Upper lobe of right lung (tissue), 1 donor: ENCODE measurements around the gene MGLL. TPM values are rescaled to one million over a fixed set of nuclear protein-coding genes. Genes with fewer than 3 reads are reported as not detected.

Source experiments
- ATAC-seq: fragments of 200-7000 bp; cut with Tn5 transposase; one replicate; pipeline ENCODE4 v1.9.1; 2020; ENCODE audit warnings: mild to moderate bottlenecking, moderate library complexity
- DNase-seq: peaks from one replicate; pipeline ENCODE4 v3.0.0-alpha.2; 2020
- H3K27ac ChIP-seq: fragments of 200-600 bp; one replicate; pipeline ENCODE4 v1.8.0; 2022
- H3K27me3 ChIP-seq: fragments of 200-600 bp; one replicate; pipeline ENCODE4 v1.8.0; 2022; ENCODE audit warnings: mild to moderate bottlenecking
- H3K36me3 ChIP-seq: fragments of 200-600 bp; one replicate; pipeline ENCODE4 v1.8.0; 2022
- H3K4me1 ChIP-seq: fragments of 200-600 bp; one replicate; pipeline ENCODE4 v1.8.0; 2022
- H3K4me3 ChIP-seq: fragments of 200-600 bp; one replicate; pipeline ENCODE4 v1.8.0; 2022; ENCODE audit warnings: mild to moderate bottlenecking
- H3K9me3 ChIP-seq: fragments of 200-600 bp; one replicate; pipeline ENCODE4 v1.8.0; 2022
- CTCF ChIP-seq: fragments of 200-600 bp; IDR thresholded peaks from one replicate; pipeline ENCODE4 v1.8.0; 2022; ENCODE audit warnings: antibody characterized with exemption
- intact Hi-C: fragments of 100-400 bp; cut with DNase I; formaldehyde crosslinking; loops from one replicate; pipeline ENCODE4 v1.11.0; 2022
- total RNA-seq: library from RNA; stranded (reverse); fragmentation: NEBNext Ultra II Directional; extraction: Animal tissue kit (Norgen Biotek cat#: 25700); gene quantifications from one replicate; pipeline ENCODE4 v1.2.1, GENCODE V29; 2021
- donor health status: DM: no; HTN: yes; CAD: no; lungs with severe emphysema.

The MGLL gene
- total RNA-seq, 1 donor from 2014 or later, result 194 TPM

- DNase-seq (no peak), ATAC-seq (peak; percentile 73)
- Histone ChIP-seq H3K27me3 (no peaks in the 10 kb centered on the region), H3K36me3 (no peaks in the 10 kb centered on the region), H3K27ac (peak overlapping the region; percentile 42), H3K4me1 (no peaks in the 10 kb centered on the region), H3K4me3 (no peak overlapping the region), H3K9me3 (no peaks in the 10 kb centered on the region)
- intact Hi-C loops, result no loop called here
- no peak for TF ChIP-seq CTCF
Measured at GRCh38 chr3:127835993-127836882, 13.9 kb upstream of the MGLL start.

DNA sequence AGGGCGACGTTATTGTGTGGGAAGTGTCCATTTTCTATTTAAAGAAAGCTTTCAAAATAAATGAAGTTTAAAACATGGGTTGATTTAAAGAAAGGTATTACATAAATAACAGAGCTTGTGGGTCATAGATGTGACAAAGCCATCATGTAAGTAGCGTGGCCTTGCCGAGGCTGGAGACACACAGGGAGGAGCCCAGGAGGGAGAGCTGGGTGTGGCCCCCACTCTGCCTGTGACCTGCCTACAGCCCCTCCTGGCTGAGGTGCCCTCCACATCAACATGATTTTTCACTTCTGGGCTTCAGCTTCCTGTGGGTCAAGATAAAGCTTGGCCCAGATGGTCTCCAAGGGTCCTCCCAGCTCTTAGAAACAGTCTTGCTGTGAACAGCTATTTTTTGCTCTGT lies 12.5 kb upstream of the MGLL start:
- TF ChIP-seq CTCF, result no peak
- Histone ChIP-seq H3K4me1 (no peaks in the 10 kb centered on the region), H3K27ac (no peak overlapping the region), H3K4me3 (no peak overlapping the region), H3K36me3 (no peaks in the 10 kb centered on the region), H3K27me3 (no peaks in the 10 kb centered on the region), H3K9me3 (no peaks in the 10 kb centered on the region)
- ATAC-seq, result no peak
- DNase-seq, result no peak
- intact Hi-C loops, result no loop called here

DNA sequence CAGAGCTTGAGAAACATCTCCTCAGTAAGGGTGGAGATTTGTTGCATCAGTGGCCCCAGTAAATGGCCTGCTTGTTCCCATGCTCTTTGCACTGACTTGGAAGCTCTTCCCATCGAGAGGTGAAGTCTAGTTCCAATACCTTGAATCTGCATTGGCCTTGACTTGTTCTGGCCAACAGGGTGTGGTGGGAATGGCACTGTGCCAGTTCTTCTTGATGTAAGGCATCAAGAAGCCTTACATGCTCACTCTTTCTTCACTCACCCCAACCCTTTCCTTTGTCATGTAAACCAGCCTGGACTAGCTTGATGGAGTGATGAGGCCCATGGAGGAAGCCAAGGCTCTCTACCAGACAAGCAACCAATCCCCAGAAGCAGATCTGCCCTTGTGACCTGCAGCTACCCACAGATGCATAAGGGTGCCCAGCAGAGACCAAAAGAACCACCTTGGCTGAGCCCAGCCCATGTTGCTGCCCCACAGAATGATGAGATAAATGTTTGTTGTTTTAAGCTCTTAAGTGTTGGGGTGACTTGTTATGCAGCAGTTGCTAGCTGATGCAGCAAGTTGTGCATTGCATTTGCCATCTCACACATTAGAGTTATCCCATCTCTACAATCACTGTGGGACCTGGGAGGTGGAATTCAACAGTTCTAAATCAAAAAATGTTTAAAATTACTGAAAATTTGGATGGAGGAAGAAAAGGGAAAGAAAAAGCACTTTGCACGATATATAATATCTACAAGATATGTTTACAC lies 11.1 kb upstream of the MGLL start:
- H3K27ac ChIP-seq, result no peak overlapping the region
- H3K4me1 ChIP-seq, result no peaks in the 10 kb centered on the region
- H3K36me3 ChIP-seq, result no peaks in the 10 kb centered on the region
- no peaks in the 10 kb centered on the region for H3K27me3 ChIP-seq
- ATAC-seq (no peak), DNase-seq (no peak)
- no peak overlapping the region for H3K4me3 ChIP-seq
- intact Hi-C loops, result no loop called here
- no peak for TF ChIP-seq CTCF
- no peaks in the 10 kb centered on the region for H3K9me3 ChIP-seq

- DNase-seq (peak; percentile 87), ATAC-seq (peak; percentile 93)
- no peaks in the 10 kb centered on the region for H3K36me3 ChIP-seq
- intact Hi-C loops, result no loop called here
- no peak overlapping the region for H3K4me3 ChIP-seq
- H3K9me3 ChIP-seq, result no peaks in the 10 kb centered on the region
- H3K27ac ChIP-seq, result no peak overlapping the region
- H3K4me1 ChIP-seq, result no peaks in the 10 kb centered on the region
- no peaks in the 10 kb centered on the region for H3K27me3 ChIP-seq
- peak; percentile 78 for TF ChIP-seq CTCF
Measured at GRCh38 chr3:127831723-127832172, 9.4 kb upstream of the MGLL start.

- DNase-seq (no peak), ATAC-seq (no peak)
- Histone ChIP-seq H3K4me1 (no peaks in the 10 kb centered on the region), H3K36me3 (no peaks in the 10 kb centered on the region), H3K4me3 (no peak overlapping the region), H3K9me3 (no peaks in the 10 kb centered on the region), H3K27me3 (no peaks in the 10 kb centered on the region), H3K27ac (no peak overlapping the region)
- no peak for TF ChIP-seq CTCF
- intact Hi-C loops, result loop anchor here (10.0 kb wide), 1 partner anchor 145 kb away; no protein-coding TSS in a partner anchor
Measured at GRCh38 chr3:127829537-127829936, 7.2 kb upstream of the MGLL start.
